K562 (cell line): ENCODE data around the gene FAM171A1.

Experiments used
- ARNT ChIP-seq, 2 experiments: fragments of 450-650 bp; IDR thresholded peaks; 2 replicates each; pipeline ENCODE4 v1.6.1; 2016; ENCODE audit warnings: mild to moderate bottlenecking in 1 of 2
- CHCHD3 ChIP-seq: fragments of 250-450 bp; sonication (Bioruptor Pico); IDR thresholded peaks from 2 replicates; pipeline ENCODE4 v2.1.2; 2022; ENCODE audit warnings: mild to moderate bottlenecking
- EP300 ChIP-seq: IDR thresholded peaks from 2 replicates; pipeline ENCODE4 v1.6.1; 2012; ENCODE audit warnings: low read length, improper control_type of control experiment
- EZH2 ChIP-seq: IDR thresholded peaks from 2 replicates; pipeline ENCODE4 v1.6.1; 2012; ENCODE audit warnings: low read depth, mild to moderate bottlenecking, inconsistent platforms, low read length, borderline replicate concordance
- HDAC2 ChIP-seq: fragments of 450-650 bp; IDR thresholded peaks from 2 replicates; pipeline ENCODE4 v1.6.1; 2016; ENCODE audit warnings: mild to moderate bottlenecking
- HDAC3 ChIP-seq: fragments of 450-650 bp; IDR thresholded peaks from 2 replicates; pipeline ENCODE4 v1.6.1; 2018; ENCODE audit warnings: borderline replicate concordance, mild to moderate bottlenecking, moderate library complexity; ENCODE audit not compliant: partially characterized antibody
- IFI16 ChIP-seq: fragments of 250-450 bp; sonication (Bioruptor Pico); IDR thresholded peaks from 2 replicates; pipeline ENCODE4 v2.1.2; 2022; ENCODE audit warnings: mild to moderate bottlenecking, inconsistent platforms
- KAT2B ChIP-seq: IDR thresholded peaks from one replicate; pipeline ENCODE4 v1.6.1; 2012; ENCODE audit warnings: low read depth, mild to moderate bottlenecking, control low read depth, inconsistent platforms, low read length, moderate library complexity
- MAX ChIP-seq: sonication (generic); formaldehyde crosslinking; IDR thresholded peaks from 2 replicates; pipeline ENCODE4 v1.9.0; 2022; ENCODE audit warnings: mild to moderate bottlenecking, missing genetic modification reagents
- PRPF4 ChIP-seq: fragments of 200-400 bp; formaldehyde crosslinking; IDR thresholded peaks from one replicate; pipeline ENCODE4 v1.6.1; 2017; ENCODE audit warnings: low read length, low read depth, mild to moderate bottlenecking; ENCODE audit not compliant: insufficient read depth, poor library complexity, severe bottlenecking

- no peak for TF ChIP-seq EZH2
- no peak for TF ChIP-seq PRPF4
- TF ChIP-seq IFI16 (CRISPR knock-in tag): no peak
- no peak for TF ChIP-seq HDAC2
- TF ChIP-seq ARNT (IDR thresholded peaks at IDR 0.05): no peak
- TF ChIP-seq KAT2B: no peak
- TF ChIP-seq HDAC3: no peak
- TF ChIP-seq MAX (CRISPR knock-in tag): no peak
- no peak for TF ChIP-seq EP300
- no peak for TF ChIP-seq CHCHD3
These were observed 76.9 kb downstream of the FAM171A1 start for GRCh38 chr10:15293862-15294842.
